ENCODE results near the gene PDE6G. TPM values are rescaled to one million over a fixed set of nuclear protein-coding genes. Genes with fewer than 3 reads are reported as not detected.
A peak's percentile ranks its signal among the peaks of the same experiment; 100 is the strongest.

PDE6G gene
- total and polyA plus RNA-seq, 2 of the 13 experiments (the other 11 are each of a cell fraction or from before 2014, with no cell fraction given) = 1.4 to 6.7 TPM

DNA sequence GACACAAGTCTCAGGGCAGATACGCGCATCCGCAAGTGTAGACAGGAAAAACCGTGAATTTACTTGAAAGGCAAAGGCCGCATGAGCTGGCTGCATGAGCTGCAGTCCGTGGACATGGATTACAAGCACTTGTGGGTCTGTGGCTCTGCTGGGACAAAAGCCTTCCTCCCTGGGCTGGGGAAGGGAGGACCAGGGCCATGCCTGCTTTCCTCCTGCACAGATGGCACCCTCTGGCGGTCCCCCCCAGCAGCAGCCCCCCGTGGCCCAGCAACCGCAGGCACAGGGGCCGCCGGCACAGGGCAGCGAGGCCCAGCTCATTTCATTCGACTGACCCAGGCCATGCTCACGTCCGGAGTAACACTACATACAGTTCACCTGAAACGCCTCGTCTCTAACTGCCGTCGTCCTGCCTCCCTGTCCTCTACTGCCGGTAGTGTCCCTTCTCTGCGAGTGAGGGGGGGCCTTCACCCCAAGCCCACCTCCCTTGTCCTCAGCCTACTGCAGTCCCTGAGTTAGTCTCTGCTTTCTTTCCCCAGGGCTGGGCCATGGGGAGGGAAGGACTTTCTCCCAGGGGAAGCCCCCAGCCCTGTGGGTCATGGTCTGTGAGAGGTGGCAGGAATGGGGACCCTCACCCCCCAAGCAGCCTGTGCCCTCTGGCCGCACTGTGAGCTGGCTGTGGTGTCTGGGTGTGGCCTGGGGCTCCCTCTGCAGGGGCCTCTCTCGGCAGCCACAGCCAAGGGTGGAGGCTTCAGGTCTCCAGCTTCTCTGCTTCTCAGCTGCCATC is 45.1 kb upstream of the PDE6G start (continued):
- TF ChIP-seq ZNF333 (CRISPR knock-in tag; IDR thresholded peaks at IDR 0.05; ENCODE audit: borderline replicate concordance) (peak; percentile 72; the same call in 1 of the 2 replicates), FOXO1 (CRISPR knock-in tag; IDR thresholded peaks at IDR 0.05) (0 out of 2 replicates have a peak, but pooled peaks have one; percentile 27), ZNF788 (CRISPR knock-in tag; IDR thresholded peaks at IDR 0.05; ENCODE audit: borderline replicate concordance) (0 out of 2 replicates have a peak, but pooled peaks have one; percentile 25), SRSF4 (IDR thresholded peaks at IDR 0.05; ENCODE audit: low read depth, low read length, poor library complexity, severe bottlenecking) (no peak), ZC3H4 (CRISPR knock-in tag; IDR thresholded peaks at IDR 0.05; ENCODE audit: borderline replicate concordance) (peak; percentile 72; the same call in 1 of the 2 replicates), ZNF747 (CRISPR knock-in tag; IDR thresholded peaks at IDR 0.05; ENCODE audit: borderline replicate concordance) (peak; percentile 45; the same call in 1 of the 2 replicates), HDAC2 (CRISPR knock-in tag; IDR thresholded peaks at IDR 0.05) (no peak), NR1H2 (CRISPR knock-in tag; IDR thresholded peaks at IDR 0.05; ENCODE audit: borderline replicate concordance, low read depth) (no peak), ZBTB38 (CRISPR knock-in tag; IDR thresholded peaks at IDR 0.05) (peak; percentile 80), ATM (IDR thresholded peaks at IDR 0.05; ENCODE audit: borderline replicate concordance) (no peak), GATAD1 (CRISPR knock-in tag; IDR thresholded peaks at IDR 0.05) (no peak)
- TF ChIP-seq, protein P1, sequence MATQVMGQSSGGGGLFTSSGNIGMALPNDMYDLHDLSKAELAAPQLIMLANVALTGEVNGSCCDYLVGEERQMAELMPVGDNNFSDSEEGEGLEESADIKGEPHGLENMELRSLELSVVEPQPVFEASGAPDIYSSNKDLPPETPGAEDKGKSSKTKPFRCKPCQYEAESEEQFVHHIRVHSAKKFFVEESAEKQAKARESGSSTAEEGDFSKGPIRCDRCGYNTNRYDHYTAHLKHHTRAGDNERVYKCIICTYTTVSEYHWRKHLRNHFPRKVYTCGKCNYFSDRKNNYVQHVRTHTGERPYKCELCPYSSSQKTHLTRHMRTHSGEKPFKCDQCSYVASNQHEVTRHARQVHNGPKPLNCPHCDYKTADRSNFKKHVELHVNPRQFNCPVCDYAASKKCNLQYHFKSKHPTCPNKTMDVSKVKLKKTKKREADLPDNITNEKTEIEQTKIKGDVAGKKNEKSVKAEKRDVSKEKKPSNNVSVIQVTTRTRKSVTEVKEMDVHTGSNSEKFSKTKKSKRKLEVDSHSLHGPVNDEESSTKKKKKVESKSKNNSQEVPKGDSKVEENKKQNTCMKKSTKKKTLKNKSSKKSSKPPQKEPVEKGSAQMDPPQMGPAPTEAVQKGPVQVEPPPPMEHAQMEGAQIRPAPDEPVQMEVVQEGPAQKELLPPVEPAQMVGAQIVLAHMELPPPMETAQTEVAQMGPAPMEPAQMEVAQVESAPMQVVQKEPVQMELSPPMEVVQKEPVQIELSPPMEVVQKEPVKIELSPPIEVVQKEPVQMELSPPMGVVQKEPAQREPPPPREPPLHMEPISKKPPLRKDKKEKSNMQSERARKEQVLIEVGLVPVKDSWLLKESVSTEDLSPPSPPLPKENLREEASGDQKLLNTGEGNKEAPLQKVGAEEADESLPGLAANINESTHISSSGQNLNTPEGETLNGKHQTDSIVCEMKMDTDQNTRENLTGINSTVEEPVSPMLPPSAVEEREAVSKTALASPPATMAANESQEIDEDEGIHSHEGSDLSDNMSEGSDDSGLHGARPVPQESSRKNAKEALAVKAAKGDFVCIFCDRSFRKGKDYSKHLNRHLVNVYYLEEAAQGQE (IDR thresholded peaks at IDR 0.05; ENCODE audit: borderline replicate concordance in 1 of 2, low read depth in 1 of 2, low read length in 2 of 2) = no peak
- TF ChIP-seq, protein P2, sequence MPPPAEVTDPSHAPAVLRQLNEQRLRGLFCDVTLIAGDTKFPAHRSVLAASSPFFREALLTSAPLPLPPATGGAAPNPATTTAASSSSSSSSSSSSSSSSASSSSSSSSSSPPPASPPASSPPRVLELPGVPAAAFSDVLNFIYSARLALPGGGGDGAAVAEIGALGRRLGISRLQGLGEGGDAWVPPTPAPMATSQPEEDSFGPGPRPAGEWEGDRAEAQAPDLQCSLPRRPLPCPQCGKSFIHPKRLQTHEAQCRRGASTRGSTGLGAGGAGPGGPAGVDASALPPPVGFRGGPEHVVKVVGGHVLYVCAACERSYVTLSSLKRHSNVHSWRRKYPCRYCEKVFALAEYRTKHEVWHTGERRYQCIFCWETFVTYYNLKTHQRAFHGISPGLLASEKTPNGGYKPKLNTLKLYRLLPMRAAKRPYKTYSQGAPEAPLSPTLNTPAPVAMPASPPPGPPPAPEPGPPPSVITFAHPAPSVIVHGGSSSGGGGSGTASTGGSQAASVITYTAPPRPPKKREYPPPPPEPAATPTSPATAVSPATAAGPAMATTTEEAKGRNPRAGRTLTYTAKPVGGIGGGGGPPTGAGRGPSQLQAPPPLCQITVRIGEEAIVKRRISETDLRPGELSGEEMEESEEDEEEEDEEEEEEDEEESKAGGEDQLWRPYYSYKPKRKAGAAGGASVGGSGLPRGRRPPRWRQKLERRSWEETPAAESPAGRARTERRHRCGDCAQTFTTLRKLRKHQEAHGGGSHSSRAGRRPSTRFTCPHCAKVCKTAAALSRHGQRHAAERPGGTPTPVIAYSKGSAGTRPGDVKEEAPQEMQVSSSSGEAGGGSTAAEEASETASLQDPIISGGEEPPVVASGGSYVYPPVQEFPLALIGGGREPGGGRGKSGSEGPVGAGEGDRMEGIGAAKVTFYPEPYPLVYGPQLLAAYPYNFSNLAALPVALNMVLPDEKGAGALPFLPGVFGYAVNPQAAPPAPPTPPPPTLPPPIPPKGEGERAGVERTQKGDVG (CRISPR knock-in tag; IDR thresholded peaks at IDR 0.05; ENCODE audit: borderline replicate concordance) = peak; percentile 19; the same call in 1 of the 2 replicates
- TF ChIP-seq, protein P3, sequence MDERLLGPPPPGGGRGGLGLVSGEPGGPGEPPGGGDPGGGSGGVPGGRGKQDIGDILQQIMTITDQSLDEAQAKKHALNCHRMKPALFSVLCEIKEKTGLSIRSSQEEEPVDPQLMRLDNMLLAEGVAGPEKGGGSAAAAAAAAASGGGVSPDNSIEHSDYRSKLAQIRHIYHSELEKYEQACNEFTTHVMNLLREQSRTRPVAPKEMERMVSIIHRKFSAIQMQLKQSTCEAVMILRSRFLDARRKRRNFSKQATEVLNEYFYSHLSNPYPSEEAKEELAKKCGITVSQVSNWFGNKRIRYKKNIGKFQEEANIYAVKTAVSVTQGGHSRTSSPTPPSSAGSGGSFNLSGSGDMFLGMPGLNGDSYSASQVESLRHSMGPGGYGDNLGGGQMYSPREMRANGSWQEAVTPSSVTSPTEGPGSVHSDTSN (CRISPR knock-in tag; IDR thresholded peaks at IDR 0.05) = no peak
- TF ChIP-seq, protein P4, sequence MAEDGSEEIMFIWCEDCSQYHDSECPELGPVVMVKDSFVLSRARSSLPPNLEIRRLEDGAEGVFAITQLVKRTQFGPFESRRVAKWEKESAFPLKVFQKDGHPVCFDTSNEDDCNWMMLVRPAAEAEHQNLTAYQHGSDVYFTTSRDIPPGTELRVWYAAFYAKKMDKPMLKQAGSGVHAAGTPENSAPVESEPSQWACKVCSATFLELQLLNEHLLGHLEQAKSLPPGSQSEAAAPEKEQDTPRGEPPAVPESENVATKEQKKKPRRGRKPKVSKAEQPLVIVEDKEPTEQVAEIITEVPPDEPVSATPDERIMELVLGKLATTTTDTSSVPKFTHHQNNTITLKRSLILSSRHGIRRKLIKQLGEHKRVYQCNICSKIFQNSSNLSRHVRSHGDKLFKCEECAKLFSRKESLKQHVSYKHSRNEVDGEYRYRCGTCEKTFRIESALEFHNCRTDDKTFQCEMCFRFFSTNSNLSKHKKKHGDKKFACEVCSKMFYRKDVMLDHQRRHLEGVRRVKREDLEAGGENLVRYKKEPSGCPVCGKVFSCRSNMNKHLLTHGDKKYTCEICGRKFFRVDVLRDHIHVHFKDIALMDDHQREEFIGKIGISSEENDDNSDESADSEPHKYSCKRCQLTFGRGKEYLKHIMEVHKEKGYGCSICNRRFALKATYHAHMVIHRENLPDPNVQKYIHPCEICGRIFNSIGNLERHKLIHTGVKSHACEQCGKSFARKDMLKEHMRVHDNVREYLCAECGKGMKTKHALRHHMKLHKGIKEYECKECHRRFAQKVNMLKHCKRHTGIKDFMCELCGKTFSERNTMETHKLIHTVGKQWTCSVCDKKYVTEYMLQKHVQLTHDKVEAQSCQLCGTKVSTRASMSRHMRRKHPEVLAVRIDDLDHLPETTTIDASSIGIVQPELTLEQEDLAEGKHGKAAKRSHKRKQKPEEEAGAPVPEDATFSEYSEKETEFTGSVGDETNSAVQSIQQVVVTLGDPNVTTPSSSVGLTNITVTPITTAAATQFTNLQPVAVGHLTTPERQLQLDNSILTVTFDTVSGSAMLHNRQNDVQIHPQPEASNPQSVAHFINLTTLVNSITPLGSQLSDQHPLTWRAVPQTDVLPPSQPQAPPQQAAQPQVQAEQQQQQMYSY (CRISPR knock-in tag; IDR thresholded peaks at IDR 0.05) = no peak
